GM10847 (cell line): ENCODE data around the gene ESR1.

Experiments
- POLR2A ChIP-seq: IDR thresholded peaks from 2 replicates; pipeline ENCODE4 v1.6.1; 2011; ENCODE audit not compliant: insufficient read length; ENCODE audit errors: extremely low read depth

ESR1 gene

GRCh38 chr6:152118224-152118623, 310.7 kb downstream of the ESR1 start:
- no peak for TF ChIP-seq POLR2A

DNA sequence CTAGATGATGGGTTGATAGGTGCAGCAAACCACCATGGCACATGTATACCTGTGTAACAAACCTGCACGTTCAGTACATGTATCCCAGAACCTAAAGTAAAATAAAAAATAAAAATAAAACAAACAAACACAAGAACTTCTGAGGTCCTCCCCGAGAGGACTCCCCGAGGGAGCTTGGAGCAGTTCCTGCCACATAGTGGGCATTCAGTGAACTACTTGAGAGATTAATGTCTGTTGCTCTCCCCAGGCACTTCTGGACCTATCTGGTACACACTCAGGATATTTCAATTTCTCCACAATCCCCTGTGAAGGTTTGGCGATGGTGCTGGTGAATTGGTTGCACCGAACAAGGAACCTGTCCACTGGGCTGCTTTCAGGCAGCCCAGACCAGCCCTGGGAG, 311.2 kb downstream of the ESR1 start:
- TF ChIP-seq POLR2A: no peak

DNA sequence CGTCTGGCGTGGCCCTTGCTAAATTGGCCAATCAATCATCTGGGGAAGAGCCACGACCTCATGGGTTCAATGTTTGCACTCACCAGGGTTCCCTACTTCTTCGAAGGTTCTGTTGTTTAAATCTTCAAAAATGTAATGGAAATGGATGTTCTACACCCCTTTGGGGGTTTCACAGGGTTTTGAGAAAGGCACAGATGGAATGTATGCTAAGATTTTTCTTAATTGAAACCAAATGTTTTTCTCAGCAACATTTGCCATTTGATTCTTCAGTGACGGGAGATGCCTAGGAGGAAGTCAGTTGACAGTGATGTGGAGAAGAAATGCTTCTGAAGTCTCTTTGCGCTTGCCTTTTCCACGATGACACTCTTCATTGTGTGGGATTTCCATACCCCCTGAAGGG, 312.3 kb downstream of the ESR1 start:
- no peak for TF ChIP-seq POLR2A

- TF ChIP-seq POLR2A: no peak
Observed at GRCh38 chr6:152121910-152122309, 314.4 kb downstream of the ESR1 start.

DNA sequence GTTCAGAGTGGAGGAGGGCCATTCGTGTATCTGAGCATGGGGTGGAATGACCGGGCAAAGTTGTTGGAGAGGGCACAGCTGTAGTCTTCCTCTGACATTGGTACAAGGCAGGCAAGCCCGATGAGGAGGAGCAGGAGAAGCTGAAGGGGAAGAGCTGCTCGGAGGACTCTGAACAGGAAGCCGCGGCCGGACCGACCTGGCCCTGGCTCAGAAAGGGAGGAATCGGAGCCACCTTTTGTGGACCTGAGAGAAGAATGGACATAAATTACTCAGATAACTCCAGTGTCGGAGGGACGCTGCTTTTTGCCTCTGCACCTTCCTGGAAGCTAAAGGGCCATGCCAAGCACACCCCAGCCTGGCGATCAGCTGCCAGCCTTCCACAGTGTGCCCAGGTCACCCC, 315.0 kb downstream of the ESR1 start:
- TF ChIP-seq POLR2A: no peak

GRCh38 chr6:152123076-152123475, 315.6 kb downstream of the ESR1 start:
- TF ChIP-seq POLR2A: no peak

GRCh38 chr6:152124429-152125074, 317.1 kb downstream of the ESR1 start:
- TF ChIP-seq POLR2A: no peak

DNA sequence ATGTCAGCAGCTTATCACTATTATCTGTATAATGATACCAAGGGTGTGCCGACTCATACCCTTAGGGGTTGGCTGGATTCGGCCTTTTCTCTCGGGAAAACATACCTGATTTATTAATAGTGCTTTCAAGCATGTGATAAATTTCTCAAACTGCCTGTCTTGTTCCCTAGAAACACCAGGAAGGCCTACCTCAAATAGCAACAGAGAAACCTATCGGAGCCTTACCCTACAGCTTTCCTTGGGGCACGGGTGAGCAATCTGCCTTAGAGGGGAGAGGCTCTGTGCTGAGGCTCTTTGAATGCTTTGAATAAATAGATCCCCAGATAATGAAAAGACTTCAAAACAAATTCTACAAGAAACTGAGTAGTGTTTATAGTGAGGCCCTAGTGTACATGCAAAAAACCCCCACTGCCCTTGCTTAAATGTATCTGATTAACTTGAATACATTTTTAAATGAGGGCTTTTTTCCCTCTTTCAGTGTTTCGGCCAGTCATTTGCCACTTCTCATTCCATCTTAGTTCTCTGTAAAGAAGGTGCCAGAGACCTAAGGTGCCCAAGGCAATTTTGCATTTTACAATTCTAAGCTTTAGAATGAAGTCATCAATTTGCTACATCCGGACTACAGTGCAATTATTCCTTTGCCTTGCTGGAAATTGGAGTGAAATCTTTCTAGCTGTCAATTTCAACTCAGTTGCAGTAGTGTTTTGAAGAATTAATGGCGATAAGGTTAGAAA, 320.1 kb downstream of the ESR1 start:
- TF ChIP-seq POLR2A: no peak

DNA sequence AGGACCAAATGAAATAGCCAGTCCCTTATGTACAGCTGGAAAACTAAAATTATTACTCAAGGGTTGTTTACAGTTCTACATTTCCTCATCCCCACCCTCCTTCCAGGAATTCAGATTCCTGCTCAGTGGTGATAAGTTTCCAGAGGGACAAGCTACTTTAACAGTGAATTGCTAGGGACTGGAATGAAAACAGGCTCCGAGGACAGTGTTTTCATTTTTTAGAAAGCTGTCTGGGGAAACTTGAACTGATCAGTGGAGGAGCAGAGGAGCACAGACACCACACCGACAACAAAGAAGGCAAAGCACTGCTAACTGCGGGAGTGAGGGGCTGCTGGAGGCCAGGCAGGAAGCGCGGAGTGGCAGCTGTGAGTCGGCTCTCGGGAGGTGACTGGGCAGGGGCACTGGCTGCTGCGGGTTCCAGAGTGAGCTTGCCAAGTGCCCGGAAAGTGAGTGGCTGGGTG, 322.2 kb downstream of the ESR1 start:
- no peak for TF ChIP-seq POLR2A

GRCh38 chr6:152130441-152130840, 323.0 kb downstream of the ESR1 start:
- TF ChIP-seq POLR2A: no peak

- TF ChIP-seq POLR2A: no peak
Observed at GRCh38 chr6:152135755-152136448, 328.4 kb downstream of the ESR1 start.

GRCh38 chr6:152136449-152136825, 329.0 kb downstream of the ESR1 start:
- TF ChIP-seq POLR2A: no peak

DNA sequence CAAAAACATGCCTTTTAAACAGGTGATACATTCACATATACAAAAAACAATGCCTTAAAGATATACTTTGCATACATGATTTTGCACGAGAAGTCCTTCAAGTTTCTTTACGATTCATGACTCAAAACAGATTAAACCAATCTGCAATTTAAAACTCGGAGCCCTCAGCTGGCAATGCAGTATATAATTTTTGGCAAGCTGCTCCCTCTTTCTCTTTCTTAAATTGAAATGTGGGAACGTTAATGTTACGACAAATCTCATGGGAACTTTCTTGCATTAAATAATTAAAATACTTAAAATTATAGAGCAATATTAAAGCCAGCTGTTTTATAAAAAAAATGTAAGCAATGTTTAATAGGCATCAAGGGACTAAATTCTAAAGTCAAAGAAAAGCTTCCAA, 334.6 kb downstream of the ESR1 start:
- TF ChIP-seq POLR2A: no peak

GRCh38 chr6:152143359-152143758, 335.9 kb downstream of the ESR1 start:
- no peak for TF ChIP-seq POLR2A

GRCh38 chr6:152146385-152146784, 338.9 kb downstream of the ESR1 start:
- TF ChIP-seq POLR2A: no peak

DNA sequence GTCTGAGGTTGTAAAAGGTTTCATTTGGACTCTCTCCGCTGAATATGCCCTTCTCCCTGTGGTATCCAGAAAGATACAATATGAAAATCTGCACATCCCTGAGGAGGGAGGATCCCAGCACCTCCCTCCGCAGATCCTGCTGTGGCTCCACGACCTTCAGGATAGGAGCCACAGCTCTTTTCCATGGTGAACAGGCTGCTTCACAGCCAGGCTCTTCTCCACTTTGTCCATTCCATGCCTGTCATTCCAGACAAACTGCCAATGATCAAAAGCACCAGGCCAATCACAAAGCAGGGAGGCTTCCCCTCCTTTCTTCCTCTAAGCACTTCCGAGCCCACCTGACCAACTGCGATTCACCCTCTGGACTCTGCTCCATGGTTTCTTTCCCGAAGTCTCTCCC, 339.8 kb downstream of the ESR1 start:
- TF ChIP-seq POLR2A: no peak
